PFSK-1 (cell line): Measurements from ENCODE around the gene BAIAP2L1.

ENCODE experiments used
- SIN3A ChIP-seq: IDR thresholded peaks from 2 replicates; pipeline ENCODE4 v1.6.1; 2012; ENCODE audit warnings: mild to moderate bottlenecking, low read length, moderate library complexity, borderline replicate concordance; ENCODE audit not compliant: insufficient read depth
- TAF1 ChIP-seq: IDR thresholded peaks from 2 replicates; pipeline ENCODE4 v1.6.1; 2012; ENCODE audit warnings: low read length, control low read depth, borderline replicate concordance; ENCODE audit not compliant: insufficient read depth

DNA sequence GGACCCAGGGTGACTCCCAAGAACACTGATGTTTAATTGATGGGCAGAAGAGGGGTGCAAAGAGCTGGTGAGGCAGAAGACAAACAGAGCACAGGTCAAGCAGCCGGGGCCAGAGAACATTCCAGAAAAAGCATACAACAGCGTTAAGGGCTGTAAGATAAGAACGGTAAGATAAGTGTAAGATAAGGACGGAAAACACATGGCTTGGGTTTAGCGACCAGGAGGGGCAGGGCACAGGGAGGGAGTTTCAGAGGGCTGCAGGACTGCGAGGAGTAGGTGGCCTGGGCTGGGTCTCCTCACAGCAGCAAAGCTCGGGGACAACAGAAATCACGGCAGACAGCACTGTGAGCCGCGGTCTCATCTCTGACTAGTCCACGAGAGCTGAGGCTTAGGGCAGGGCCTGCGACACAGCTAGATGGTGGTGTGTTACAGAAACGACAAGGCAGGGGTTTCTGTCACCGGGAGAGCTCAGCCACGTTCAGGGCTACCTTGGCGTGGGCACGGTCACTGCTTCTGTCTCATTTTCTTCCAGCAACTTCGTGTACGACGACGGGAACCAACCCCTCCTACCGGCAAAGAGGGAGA lies 94.8 kb downstream of the BAIAP2L1 start:
- TF ChIP-seq SIN3A = no peak
- no peak for TF ChIP-seq TAF1
